GM10266 (cell line): ENCODE data around the gene SYTL4.
"Not testable (repeated sequence)": the region's sequence is repeated elsewhere in the genome, so short reads cannot be mapped to it uniquely, and the experiment has no call there.

Experiments used
- DNase-seq: peaks from one replicate; pipeline ENCODE4 v3.0.0; 2012; ENCODE audit errors: extremely low spot score
- TF ChIP-seq, protein P1 (sequence below): IDR thresholded peaks from 2 replicates; pipeline ENCODE4 v1.5.1; 2012; ENCODE audit warnings: mild to moderate bottlenecking, low read depth; ENCODE audit not compliant: control insufficient read depth, insufficient read depth; ENCODE audit errors: missing control alignments

SYTL4 gene

DNA sequence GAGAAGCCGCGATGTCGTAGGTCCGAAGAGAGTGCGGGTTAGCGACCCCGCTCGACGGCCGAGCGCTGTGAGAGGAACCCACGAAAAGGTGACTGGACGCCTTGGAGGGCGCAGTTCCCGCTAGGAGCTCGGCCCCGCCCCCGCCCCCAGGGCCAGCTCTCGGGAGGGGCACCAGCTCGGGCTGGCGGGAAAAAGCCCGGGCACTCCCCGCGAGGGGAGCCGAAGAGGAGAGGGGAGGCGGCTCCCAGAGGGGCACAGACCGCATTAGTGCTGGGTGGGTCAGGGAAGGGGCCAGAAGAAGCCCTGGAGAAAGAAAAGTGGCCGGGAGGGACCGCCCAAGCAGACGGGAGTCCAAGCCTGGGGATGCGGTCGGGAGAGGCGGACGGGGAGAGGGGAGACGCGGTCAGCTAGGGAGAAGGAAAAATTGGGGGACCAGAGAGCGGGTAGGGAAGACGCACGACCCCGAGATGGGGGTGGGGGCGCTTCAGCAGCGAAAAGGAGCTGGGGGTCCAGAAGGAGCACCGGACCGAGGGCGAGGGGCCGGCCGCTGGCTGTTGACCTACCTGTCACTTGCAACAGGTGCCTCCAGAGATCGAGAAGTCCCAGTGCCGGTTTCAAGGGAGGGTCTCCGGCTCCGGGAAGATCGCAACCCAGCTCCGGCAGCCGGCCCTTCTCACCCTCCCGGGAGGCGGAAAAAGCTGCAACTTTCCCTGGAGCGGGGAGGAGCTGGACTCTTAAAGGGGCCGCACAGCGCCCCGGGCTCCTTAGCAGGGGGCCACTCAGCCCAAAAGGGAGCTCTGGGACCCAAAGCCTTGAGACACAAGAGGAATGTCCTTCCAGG is at the start of gene SYTL4:
TSS of gene SYTL4 (minus strand) at position 681 of the 841 bp plus-strand sequence. CDS start 30,084 bp downstream, outside the sequence.
- DNase-seq, result no peak
- TF ChIP-seq, protein P1, sequence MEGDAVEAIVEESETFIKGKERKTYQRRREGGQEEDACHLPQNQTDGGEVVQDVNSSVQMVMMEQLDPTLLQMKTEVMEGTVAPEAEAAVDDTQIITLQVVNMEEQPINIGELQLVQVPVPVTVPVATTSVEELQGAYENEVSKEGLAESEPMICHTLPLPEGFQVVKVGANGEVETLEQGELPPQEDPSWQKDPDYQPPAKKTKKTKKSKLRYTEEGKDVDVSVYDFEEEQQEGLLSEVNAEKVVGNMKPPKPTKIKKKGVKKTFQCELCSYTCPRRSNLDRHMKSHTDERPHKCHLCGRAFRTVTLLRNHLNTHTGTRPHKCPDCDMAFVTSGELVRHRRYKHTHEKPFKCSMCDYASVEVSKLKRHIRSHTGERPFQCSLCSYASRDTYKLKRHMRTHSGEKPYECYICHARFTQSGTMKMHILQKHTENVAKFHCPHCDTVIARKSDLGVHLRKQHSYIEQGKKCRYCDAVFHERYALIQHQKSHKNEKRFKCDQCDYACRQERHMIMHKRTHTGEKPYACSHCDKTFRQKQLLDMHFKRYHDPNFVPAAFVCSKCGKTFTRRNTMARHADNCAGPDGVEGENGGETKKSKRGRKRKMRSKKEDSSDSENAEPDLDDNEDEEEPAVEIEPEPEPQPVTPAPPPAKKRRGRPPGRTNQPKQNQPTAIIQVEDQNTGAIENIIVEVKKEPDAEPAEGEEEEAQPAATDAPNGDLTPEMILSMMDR, result no peak

- DNase-seq, result not testable (repeated sequence)
Measured at GRCh38 chrX:100769439-100769838, 37.5 kb upstream of the SYTL4 start.

GRCh38 chrX:100768679-100769338 is 36.9 kb upstream of the SYTL4 start:
- TF ChIP-seq, protein P1, result peak; percentile 91
- peak; percentile 38 for DNase-seq

DNA sequence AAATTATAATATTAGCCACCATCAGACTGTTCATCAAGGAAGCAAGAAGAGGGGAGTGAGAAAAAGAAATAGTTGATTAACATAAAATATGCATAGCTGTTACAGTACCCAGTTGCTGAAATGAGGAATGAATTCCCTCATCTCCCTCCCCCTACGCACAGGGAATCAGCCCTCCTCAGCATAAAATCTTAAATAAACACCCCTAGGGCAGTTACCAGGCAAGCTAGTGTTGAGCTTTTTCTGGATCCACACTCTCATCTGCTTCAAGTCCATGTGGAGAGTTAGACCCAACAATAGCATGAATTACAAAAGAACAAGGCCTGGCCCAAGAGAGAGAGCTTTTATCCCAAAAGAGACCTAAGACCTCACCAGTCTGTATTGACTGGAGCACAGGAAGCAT is 19.0 kb upstream of the SYTL4 start:
- no peak for DNase-seq

DNA sequence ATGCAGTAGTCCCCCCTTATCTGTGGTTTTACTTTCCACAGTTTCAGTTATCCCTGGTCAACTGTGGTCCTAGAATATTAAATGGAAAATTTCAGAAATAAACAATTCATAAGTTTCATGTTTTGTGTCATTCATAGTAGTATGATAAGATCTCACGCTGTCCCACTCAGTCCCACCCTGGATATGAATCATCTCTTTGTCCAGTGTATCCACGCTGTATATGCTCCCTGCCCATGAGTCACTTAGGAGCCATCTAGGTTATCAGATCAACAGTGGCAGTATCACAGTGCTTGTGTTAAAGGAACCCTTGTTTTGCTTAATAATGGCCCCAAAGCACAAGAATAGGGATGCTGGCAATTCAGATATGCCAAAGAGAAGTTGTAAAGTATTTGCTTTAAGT is 16.2 kb upstream of the SYTL4 start:
- TF ChIP-seq, protein P1, result no peak
- no peak for DNase-seq

More for the DNA sequence above, 19.0 kb upstream of the SYTL4 start:
- TF ChIP-seq, protein P1, result no peak

GRCh38 chrX:100747703-100748102 is 15.8 kb upstream of the SYTL4 start:
- no peak for DNase-seq
- TF ChIP-seq, protein P1, result no peak

- DNase-seq, result no peak
- TF ChIP-seq, protein P1, result no peak
Measured at GRCh38 chrX:100747090-100747489, 15.2 kb upstream of the SYTL4 start.
